DND-41 (cell line): Measurements from ENCODE around the gene TBCB.

Experiments used
- ATAC-seq: fragments of 200-7000 bp; cut with Tn5 transposase; 3 replicates; pipeline ENCODE4 v1.9.1; 2021; ENCODE audit warnings: low read depth; ENCODE audit not compliant: insufficient read depth
- DNase-seq: peaks from one replicate; pipeline ENCODE4 v3.0.0-alpha.2; 2020
- H2AFZ ChIP-seq: 2 replicates; pipeline ENCODE4 v1.6.0; 2012; ENCODE audit warnings: low read depth, low read length
- H3K27ac ChIP-seq: 2 replicates; pipeline ENCODE4 v1.5.1; 2012; ENCODE audit warnings: low read length, inconsistent platforms
- H3K27me3 ChIP-seq: fragments of 200-600 bp; sonication (generic); 2 replicates; pipeline ENCODE4 v1.6.0; 2012; ENCODE audit warnings: low read length, mild to moderate bottlenecking, inconsistent platforms; ENCODE audit not compliant: insufficient read depth, poor library complexity
- H3K36me3 ChIP-seq: 2 replicates; pipeline ENCODE4 v1.5.1; 2012; ENCODE audit warnings: low read length, inconsistent platforms; ENCODE audit not compliant: insufficient read depth
- H3K4me1 ChIP-seq: 2 replicates; pipeline ENCODE4 v1.5.1; 2012; ENCODE audit warnings: mild to moderate bottlenecking, low read length; ENCODE audit not compliant: insufficient read depth
- H3K4me2 ChIP-seq: 2 replicates; pipeline ENCODE4 v1.6.0; 2012; ENCODE audit warnings: mild to moderate bottlenecking, moderate library complexity, low read length, inconsistent platforms; ENCODE audit not compliant: insufficient read depth
- H3K4me3 ChIP-seq, 2 experiments: fragments of 200-600 bp in 1 of 2; shearing (Covaris generic) in 1 of 2; 2 replicates each; pipeline ENCODE4 v1.5.1; 2012 to 2016; ENCODE audit warnings: inconsistent platforms in 2 of 2, low read length in 2 of 2, mild to moderate bottlenecking in 2 of 2, low read depth in 1 of 2, moderate library complexity in 1 of 2
- H3K79me2 ChIP-seq: 2 replicates; pipeline ENCODE4 v1.6.0; 2012; ENCODE audit warnings: low read length, inconsistent platforms; ENCODE audit not compliant: insufficient read depth
- H3K9ac ChIP-seq: 2 replicates; pipeline ENCODE4 v1.6.0; 2012; ENCODE audit warnings: low read depth, mild to moderate bottlenecking, inconsistent platforms, low read length, moderate library complexity
- H3K9me3 ChIP-seq: 2 replicates; pipeline ENCODE4 v1.5.1; 2012; ENCODE audit warnings: low read length, moderate library complexity, mild to moderate bottlenecking, inconsistent platforms; ENCODE audit not compliant: insufficient read depth, severe bottlenecking
- H4K20me1 ChIP-seq: 2 replicates; pipeline ENCODE4 v1.6.0; 2012; ENCODE audit warnings: low read length; ENCODE audit not compliant: insufficient read depth
- CTCF ChIP-seq: IDR thresholded peaks from 2 replicates; pipeline ENCODE4 v1.5.1; 2012; ENCODE audit warnings: borderline replicate concordance, low read length, moderate library complexity, mild to moderate bottlenecking; ENCODE audit not compliant: poor library complexity, severe bottlenecking; ENCODE audit errors: extremely low read depth
- EZH2 ChIP-seq: IDR thresholded peaks from 3 replicates; pipeline ENCODE4 v1.6.1; 2012; ENCODE audit warnings: borderline replicate concordance, low read depth, mild to moderate bottlenecking, moderate library complexity, low read length, inconsistent platforms; ENCODE audit not compliant: severe bottlenecking

Gene TBCB

GRCh38 chr19:36142496-36142895, 27.2 kb downstream of the TBCB start:
- no peak overlapping the region for H3K27ac ChIP-seq
- peaks cover 49% of the 10 kb centered on the region for H3K36me3 ChIP-seq
- H4K20me1 ChIP-seq: peaks cover 17% of the 10 kb centered on the region
- no peaks in the 10 kb centered on the region for H3K9me3 ChIP-seq
- no peak for ATAC-seq
- DNase-seq: no peak
- H3K4me2 ChIP-seq: no peak overlapping the region
- H3K4me3 ChIP-seq: no peak overlapping the region
- H3K79me2 ChIP-seq: peaks cover 24% of the 10 kb centered on the region
- H3K9ac ChIP-seq: no peak overlapping the region
- TF ChIP-seq CTCF: no peak
- no peak for TF ChIP-seq EZH2
- no peak overlapping the region for H2AFZ ChIP-seq
- H3K27me3 ChIP-seq: no peaks in the 10 kb centered on the region
- peaks cover 22% of the 10 kb centered on the region for H3K4me1 ChIP-seq

GRCh38 chr19:36144624-36145023, 29.4 kb downstream of the TBCB start:
- ATAC-seq: no peak
- H3K36me3 ChIP-seq: peaks cover 65% of the 10 kb centered on the region

GRCh38 chr19:36149673-36150406, 34.6 kb downstream of the TBCB start:
- no peaks in the 10 kb centered on the region for H3K9me3 ChIP-seq
- no peak overlapping the region for H3K27ac ChIP-seq
- DNase-seq (no peak), ATAC-seq (no peak)
- TF ChIP-seq CTCF: no peak
- no peak for TF ChIP-seq EZH2
- H2AFZ ChIP-seq: no peak overlapping the region
- H3K36me3 ChIP-seq: peaks cover 59% of the 10 kb centered on the region
- H3K27me3 ChIP-seq: no peaks in the 10 kb centered on the region
- no peak overlapping the region for H3K4me3 ChIP-seq
- no peaks in the 10 kb centered on the region for H3K79me2 ChIP-seq
- H4K20me1 ChIP-seq: 0 out of 2 replicates have a peak, but pooled peaks cover 3% of the 10 kb centered on the region
- H3K9ac ChIP-seq: no peak overlapping the region
- no peaks in the 10 kb centered on the region for H3K4me1 ChIP-seq
- H3K4me2 ChIP-seq: no peak overlapping the region

More at GRCh38 chr19:36144624-36145023, 29.4 kb downstream of the TBCB start:
- DNase-seq: no peak
- Histone ChIP-seq H2AFZ (no peak overlapping the region), H3K9ac (no peak overlapping the region), H3K4me1 (peaks cover 11% of the 10 kb centered on the region), H3K79me2 (peaks cover 24% of the 10 kb centered on the region), H3K27me3 (no peaks in the 10 kb centered on the region), H4K20me1 (peaks cover 17% of the 10 kb centered on the region), H3K4me3 (no peak overlapping the region), H3K4me2 (no peak overlapping the region), H3K9me3 (no peaks in the 10 kb centered on the region), H3K27ac (no peak overlapping the region)
- no peak for TF ChIP-seq EZH2
- TF ChIP-seq CTCF: no peak
